C4-2B (cell line): ENCODE measurements around the gene XPO6.

Experiments used
- ZFX ChIP-seq: fragments of 450-650 bp; IDR thresholded peaks from 2 replicates; pipeline ENCODE4 v1.6.1; 2017
- TF ChIP-seq, protein P1 (sequence below): fragments of 450-650 bp; conservative IDR thresholded peaks from 2 replicates; pipeline ENCODE4 v1.5.1; 2017; ENCODE audit warnings: mild to moderate bottlenecking

DNA sequence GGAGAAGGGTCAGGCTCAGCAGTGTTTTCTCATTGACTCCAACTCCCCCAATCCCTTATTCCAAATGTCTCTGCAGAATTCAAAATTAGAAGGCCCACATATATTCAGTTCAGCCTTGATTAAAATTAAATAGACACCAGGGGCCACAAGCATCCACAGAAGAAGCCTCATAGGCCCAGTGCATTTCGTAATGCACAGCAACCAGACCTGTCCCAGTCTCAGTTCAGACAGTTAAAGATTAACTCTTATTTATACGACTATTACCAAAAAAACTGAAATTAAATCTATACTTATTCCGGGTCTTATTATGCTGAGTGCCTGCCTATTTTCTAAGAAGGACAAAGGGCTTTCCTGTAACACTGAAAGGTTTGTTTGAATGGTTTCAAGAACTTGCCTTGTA is 106.5 kb downstream of the XPO6 start:
- TF ChIP-seq, protein P1, sequence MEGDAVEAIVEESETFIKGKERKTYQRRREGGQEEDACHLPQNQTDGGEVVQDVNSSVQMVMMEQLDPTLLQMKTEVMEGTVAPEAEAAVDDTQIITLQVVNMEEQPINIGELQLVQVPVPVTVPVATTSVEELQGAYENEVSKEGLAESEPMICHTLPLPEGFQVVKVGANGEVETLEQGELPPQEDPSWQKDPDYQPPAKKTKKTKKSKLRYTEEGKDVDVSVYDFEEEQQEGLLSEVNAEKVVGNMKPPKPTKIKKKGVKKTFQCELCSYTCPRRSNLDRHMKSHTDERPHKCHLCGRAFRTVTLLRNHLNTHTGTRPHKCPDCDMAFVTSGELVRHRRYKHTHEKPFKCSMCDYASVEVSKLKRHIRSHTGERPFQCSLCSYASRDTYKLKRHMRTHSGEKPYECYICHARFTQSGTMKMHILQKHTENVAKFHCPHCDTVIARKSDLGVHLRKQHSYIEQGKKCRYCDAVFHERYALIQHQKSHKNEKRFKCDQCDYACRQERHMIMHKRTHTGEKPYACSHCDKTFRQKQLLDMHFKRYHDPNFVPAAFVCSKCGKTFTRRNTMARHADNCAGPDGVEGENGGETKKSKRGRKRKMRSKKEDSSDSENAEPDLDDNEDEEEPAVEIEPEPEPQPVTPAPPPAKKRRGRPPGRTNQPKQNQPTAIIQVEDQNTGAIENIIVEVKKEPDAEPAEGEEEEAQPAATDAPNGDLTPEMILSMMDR: no peak
- TF ChIP-seq ZFX: no peak
